H9 (cell line): Measurements from ENCODE around the gene TMEM131. TPM values are rescaled to one million over a fixed set of nuclear protein-coding genes. Genes with fewer than 3 reads are reported as not detected.

ENCODE experiments used
- DNase-seq: peaks from one replicate; pipeline ENCODE4 v3.0.0-alpha.2; 2017
- H2AFZ ChIP-seq: one replicate; pipeline ENCODE4 v1.6.1; 2013; ENCODE audit warnings: mild to moderate bottlenecking, low read length, control low read depth, moderate library complexity
- H2AK5ac ChIP-seq: 2 replicates; pipeline ENCODE4 v1.6.1; 2013; ENCODE audit warnings: low read length, control low read depth, mixed read lengths; ENCODE audit not compliant: insufficient read length
- H2BK120ac ChIP-seq: one replicate; pipeline ENCODE4 v1.6.1; 2013; ENCODE audit warnings: low read depth, mild to moderate bottlenecking, low read length, control low read depth, inconsistent platforms; ENCODE audit not compliant: poor library complexity, severe bottlenecking
- H2BK12ac ChIP-seq: 2 replicates; pipeline ENCODE4 v1.6.1; 2013; ENCODE audit warnings: low read length, control low read depth, mixed read lengths, low read depth; ENCODE audit not compliant: insufficient read length
- H2BK15ac ChIP-seq: 2 replicates; pipeline ENCODE4 v1.6.1; 2013; ENCODE audit warnings: low read depth, low read length, control low read depth
- H2BK20ac ChIP-seq: one replicate; pipeline ENCODE4 v1.6.1; 2013; ENCODE audit warnings: low read depth, mild to moderate bottlenecking, low read length, control low read depth, inconsistent platforms; ENCODE audit not compliant: poor library complexity, severe bottlenecking
- H2BK5ac ChIP-seq: 2 replicates; pipeline ENCODE4 v1.6.1; 2013; ENCODE audit warnings: low read length, control low read depth, mixed read lengths; ENCODE audit not compliant: insufficient read length
- H3K14ac ChIP-seq: 2 replicates; pipeline ENCODE4 v1.6.1; 2013; ENCODE audit warnings: low read length, control low read depth; ENCODE audit not compliant: insufficient read depth
- H3K18ac ChIP-seq: 2 replicates; pipeline ENCODE4 v1.6.1; 2013; ENCODE audit warnings: low read depth, mild to moderate bottlenecking, mixed read lengths, low read length, control low read depth; ENCODE audit not compliant: insufficient read length
- H3K23ac ChIP-seq: 2 replicates; pipeline ENCODE4 v1.6.1; 2013; ENCODE audit warnings: low read length, control low read depth, mixed read lengths, low read depth; ENCODE audit not compliant: insufficient read length
- H3K23me2 ChIP-seq: 2 replicates; pipeline ENCODE4 v1.6.1; 2013; ENCODE audit warnings: low read depth, mild to moderate bottlenecking, mixed read lengths, low read length, control low read depth; ENCODE audit not compliant: insufficient read length, poor library complexity, severe bottlenecking
- H3K27ac ChIP-seq: 2 replicates; pipeline ENCODE4 v1.5.1; 2013; ENCODE audit warnings: low read length, control low read depth, mixed read lengths, low read depth; ENCODE audit not compliant: insufficient read length
- H3K27me3 ChIP-seq: 2 replicates; pipeline ENCODE4 v1.6.1; 2013; ENCODE audit warnings: low read length, control low read depth, inconsistent platforms; ENCODE audit not compliant: insufficient read depth
- H3K4ac ChIP-seq: 2 replicates; pipeline ENCODE4 v1.6.1; 2013; ENCODE audit warnings: low read depth, mild to moderate bottlenecking, control low read depth, inconsistent platforms, low read length, moderate library complexity
- H3K4me1 ChIP-seq: 2 replicates; pipeline ENCODE4 v1.6.1; 2013; ENCODE audit warnings: low read length, control low read depth, inconsistent platforms; ENCODE audit not compliant: insufficient read depth
- H3K4me2 ChIP-seq: 2 replicates; pipeline ENCODE4 v1.6.1; 2013; ENCODE audit warnings: low read length, control low read depth, mixed read lengths; ENCODE audit not compliant: insufficient read length, insufficient read depth
- H3K56ac ChIP-seq: 2 replicates; pipeline ENCODE4 v1.6.1; 2013; ENCODE audit warnings: low read depth, mild to moderate bottlenecking, mixed read lengths, low read length, control low read depth; ENCODE audit not compliant: insufficient read length
- H3K79me1 ChIP-seq: 2 replicates; pipeline ENCODE4 v1.6.1; 2013; ENCODE audit warnings: low read depth, mild to moderate bottlenecking, moderate library complexity, low read length, control low read depth, inconsistent platforms; ENCODE audit not compliant: insufficient read depth, poor library complexity, severe bottlenecking
- H3K79me2 ChIP-seq: 2 replicates; pipeline ENCODE4 v1.6.1; 2013; ENCODE audit warnings: low read length, control low read depth, inconsistent platforms; ENCODE audit not compliant: insufficient read depth
- H3K9ac ChIP-seq: 2 replicates; pipeline ENCODE4 v1.6.1; 2013; ENCODE audit warnings: low read length, control low read depth, mixed read lengths; ENCODE audit not compliant: insufficient read length; ENCODE audit errors: extremely low read depth
- H3K9me3 ChIP-seq: one replicate; pipeline ENCODE4 v1.6.1; 2013; ENCODE audit warnings: low read depth, low read length, inconsistent platforms; ENCODE audit not compliant: control insufficient read depth
- H3T11ph ChIP-seq: one replicate; pipeline ENCODE4 v1.6.1; 2013; ENCODE audit warnings: mild to moderate bottlenecking, low read length, control low read depth, inconsistent platforms
- H4K20me1 ChIP-seq: one replicate; pipeline ENCODE4 v1.6.1; 2013; ENCODE audit not compliant: control insufficient read depth, insufficient read length, insufficient read depth
- H4K5ac ChIP-seq: 2 replicates; pipeline ENCODE4 v1.6.1; 2013; ENCODE audit warnings: low read depth, mild to moderate bottlenecking, mixed read lengths, low read length, control low read depth; ENCODE audit not compliant: insufficient read length
- H4K8ac ChIP-seq: replicated peaks from 2 replicates; pipeline ENCODE4 v1.6.1; 2013; ENCODE audit warnings: low read length, control low read depth, mixed read lengths, low read depth; ENCODE audit not compliant: insufficient read length
- H4K91ac ChIP-seq: 2 replicates; pipeline ENCODE4 v1.6.1; 2013; ENCODE audit warnings: low read depth, mild to moderate bottlenecking, moderate library complexity, mixed read lengths, low read length, control low read depth; ENCODE audit not compliant: insufficient read length
- H3K27ac Mint-ChIP-seq, 3 experiments: 2 replicates in 2 of 3; 3 replicates in 1 of 3; pipeline ENCODE4 v1.8.0; 2020 to 2021; ENCODE audit warnings: mixed read lengths in 3 of 3, mild to moderate bottlenecking in 1 of 3, moderate library complexity in 1 of 3
- H3K27me3 Mint-ChIP-seq: 2 replicates; pipeline ENCODE4 v1.8.0; 2021; ENCODE audit warnings: low read depth, mild to moderate bottlenecking, moderate library complexity, mixed read lengths
- H3K36me3 Mint-ChIP-seq, 3 experiments: 2 replicates in 2 of 3; 3 replicates in 1 of 3; pipeline ENCODE4 v1.8.0; 2020 to 2021; ENCODE audit warnings: low read depth in 3 of 3, mixed read lengths in 3 of 3; ENCODE audit not compliant: insufficient read depth in 1 of 3
- H3K4me1 Mint-ChIP-seq, 2 experiments: 2 replicates each; pipeline ENCODE4 v1.8.0; 2020; ENCODE audit warnings: mixed read lengths in 2 of 2
- H3K4me3 Mint-ChIP-seq, 2 experiments: 2 replicates in 1 of 2; 3 replicates in 1 of 2; pipeline ENCODE4 v1.8.0; 2020 to 2021; ENCODE audit warnings: mild to moderate bottlenecking in 2 of 2, mixed read lengths in 2 of 2, moderate library complexity in 1 of 2
- H3K9me3 Mint-ChIP-seq, 2 experiments: 2 replicates in 1 of 2; 3 replicates in 1 of 2; pipeline ENCODE4 v1.8.0; 2020; ENCODE audit warnings: mild to moderate bottlenecking in 2 of 2, mixed read lengths in 2 of 2, moderate library complexity in 1 of 2
- CTCF ChIP-seq: fragments of 200-600 bp; sonication (generic); conservative IDR thresholded peaks from 3 replicates; pipeline ENCODE4 v1.8.0; 2021; ENCODE audit warnings: antibody characterized with exemption, mild to moderate bottlenecking
- WGBS: extraction: QIAGEN DNeasy Blood & Tissue Kit; methylation state at CpG from one replicate; pipeline ENCODE4 v1.1.7; 2013; ENCODE audit warnings: missing lambda C conversion rate, low lambda C conversion rate, mixed read lengths; ENCODE audit not compliant: insufficient read length; ENCODE audit errors: extremely low coverage; 5-methylcytosine and 5-hydroxymethylcytosine counted together
- total RNA-seq: library from RNA; stranded (reverse); gene quantifications from 2 replicates; pipeline ENCODE4 v1.2.1, GENCODE V29; 2021

The TMEM131 gene
- total RNA-seq, 1 experiment from 2014 or later: 20.9 TPM

- DNase-seq: no peak
- no peak overlapping the region for H3K4ac ChIP-seq
- H3K79me2 ChIP-seq: no peaks in the 10 kb centered on the region
- H3K27ac Mint-ChIP-seq: no peak overlapping the region
- no peak overlapping the region for H2BK5ac ChIP-seq
- TF ChIP-seq CTCF: no peak
- no peak overlapping the region for H2BK15ac ChIP-seq
- no peaks in the 10 kb centered on the region; a peak in 2 of 5 replicates for H3K9me3 Mint-ChIP-seq
- H3K4me2 ChIP-seq: no peak overlapping the region
- H3K9ac ChIP-seq: no peak overlapping the region
- no peaks in the 10 kb centered on the region for H3K4me1 ChIP-seq
- no peaks in the 10 kb centered on the region for H3K4me1 Mint-ChIP-seq
- no peak overlapping the region for H2AK5ac ChIP-seq
- no peak overlapping the region for H2BK20ac ChIP-seq
- no peaks in the 10 kb centered on the region for H3K36me3 Mint-ChIP-seq
- no peak overlapping the region for H3K18ac ChIP-seq
- no peaks in the 10 kb centered on the region for H4K20me1 ChIP-seq
- H3K23me2 ChIP-seq: no peaks in the 10 kb centered on the region
- WGBS: no CpG with 5 or more reads among the region's 15 CpGs
- H2BK12ac ChIP-seq: no peak overlapping the region
- no peaks in the 10 kb centered on the region for H3K9me3 ChIP-seq
- H3K14ac ChIP-seq: no peak overlapping the region
- no peak overlapping the region for H4K8ac ChIP-seq
- no peak overlapping the region for H3K27ac ChIP-seq
- H3K27me3 Mint-ChIP-seq: no peaks in the 10 kb centered on the region
- no peak overlapping the region for H4K91ac ChIP-seq
- no peak overlapping the region for H3T11ph ChIP-seq
- H4K5ac ChIP-seq: no peak overlapping the region
- H2BK120ac ChIP-seq: no peak overlapping the region
- no peaks in the 10 kb centered on the region for H3K79me1 ChIP-seq
- no peak overlapping the region for H3K56ac ChIP-seq
- no peak overlapping the region for H3K23ac ChIP-seq
- no peaks in the 10 kb centered on the region for H3K27me3 ChIP-seq
- no peak overlapping the region for H2AFZ ChIP-seq
- H3K4me3 Mint-ChIP-seq: no peak overlapping the region
Measured at GRCh38 chr2:98013407-98014042, 17.8 kb upstream of the TMEM131 start.
